GM12864 (cell line): Measurements from ENCODE around the gene BCL10.
A peak's percentile ranks its signal among the peaks of the same experiment; 100 is the strongest.

ENCODE experiments used
- DNase-seq: peaks from one replicate; pipeline ENCODE4 v3.0.0-alpha.2; 2011; ENCODE audit warnings: low read depth
- H3K4me3 ChIP-seq: 2 replicates; pipeline ENCODE4 v1.5.1; 2011; ENCODE audit warnings: mild to moderate bottlenecking, low read depth, low read length, control low read depth
- TF ChIP-seq, protein P1 (sequence below): IDR thresholded peaks from 2 replicates; pipeline ENCODE4 v1.5.1; 2011; ENCODE audit warnings: low read depth, mild to moderate bottlenecking, moderate library complexity, low read length, control low read depth, inconsistent platforms; ENCODE audit errors: missing control alignments

BCL10 gene

DNA sequence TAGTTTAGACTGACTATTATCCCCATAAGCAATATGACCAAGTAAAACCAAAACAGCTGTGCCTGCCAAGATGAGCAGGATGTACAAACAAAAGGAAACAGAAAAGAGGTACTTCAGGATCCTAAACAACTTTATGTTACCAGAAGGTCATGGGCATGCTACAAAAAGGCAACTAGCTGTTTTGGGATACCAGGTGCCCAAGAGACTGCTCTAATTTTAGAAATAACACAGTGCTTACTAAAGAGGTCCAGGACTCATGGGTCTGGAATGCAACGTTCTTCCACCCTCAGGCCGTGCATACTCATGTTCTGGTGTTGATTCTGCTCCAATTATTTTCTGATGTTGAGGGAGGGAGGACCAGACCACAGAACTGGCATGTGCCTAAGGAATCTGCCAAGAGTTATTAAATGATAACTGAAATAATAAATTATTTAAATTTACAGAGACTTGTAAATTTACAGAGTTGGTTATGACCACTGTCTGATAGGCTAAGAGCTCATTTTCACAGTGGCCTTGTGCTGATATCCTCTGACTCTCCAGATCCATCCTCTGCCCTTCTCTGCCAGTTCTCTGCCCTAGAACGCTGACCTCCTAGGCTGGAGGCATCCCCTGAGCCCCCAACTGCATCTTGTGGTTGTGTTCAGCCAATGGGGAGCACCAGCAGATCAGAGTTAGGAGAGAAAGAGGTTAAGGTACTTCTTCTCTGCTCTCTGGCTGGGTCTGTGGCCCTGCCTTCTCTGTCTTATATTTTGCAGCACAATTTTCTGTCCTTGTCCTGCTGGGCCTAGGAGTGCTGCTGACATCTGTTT lies 37.7 kb upstream of the BCL10 start:
- no peak for DNase-seq
- TF ChIP-seq, protein P1, sequence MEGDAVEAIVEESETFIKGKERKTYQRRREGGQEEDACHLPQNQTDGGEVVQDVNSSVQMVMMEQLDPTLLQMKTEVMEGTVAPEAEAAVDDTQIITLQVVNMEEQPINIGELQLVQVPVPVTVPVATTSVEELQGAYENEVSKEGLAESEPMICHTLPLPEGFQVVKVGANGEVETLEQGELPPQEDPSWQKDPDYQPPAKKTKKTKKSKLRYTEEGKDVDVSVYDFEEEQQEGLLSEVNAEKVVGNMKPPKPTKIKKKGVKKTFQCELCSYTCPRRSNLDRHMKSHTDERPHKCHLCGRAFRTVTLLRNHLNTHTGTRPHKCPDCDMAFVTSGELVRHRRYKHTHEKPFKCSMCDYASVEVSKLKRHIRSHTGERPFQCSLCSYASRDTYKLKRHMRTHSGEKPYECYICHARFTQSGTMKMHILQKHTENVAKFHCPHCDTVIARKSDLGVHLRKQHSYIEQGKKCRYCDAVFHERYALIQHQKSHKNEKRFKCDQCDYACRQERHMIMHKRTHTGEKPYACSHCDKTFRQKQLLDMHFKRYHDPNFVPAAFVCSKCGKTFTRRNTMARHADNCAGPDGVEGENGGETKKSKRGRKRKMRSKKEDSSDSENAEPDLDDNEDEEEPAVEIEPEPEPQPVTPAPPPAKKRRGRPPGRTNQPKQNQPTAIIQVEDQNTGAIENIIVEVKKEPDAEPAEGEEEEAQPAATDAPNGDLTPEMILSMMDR = no peak

GRCh38 chr1:85311818-85312217 lies 35.4 kb upstream of the BCL10 start:
- H3K4me3 ChIP-seq = no peak overlapping the region
- TF ChIP-seq, protein P1 = no peak
- DNase-seq = no peak

More for the DNA sequence above, 37.7 kb upstream of the BCL10 start:
- no peak overlapping the region for H3K4me3 ChIP-seq

GRCh38 chr1:85308833-85309350 lies 32.5 kb upstream of the BCL10 start:
- no peak for DNase-seq
- TF ChIP-seq, protein P1 = no peak
- H3K4me3 ChIP-seq = no peak overlapping the region

- DNase-seq = no peak
- TF ChIP-seq, protein P1 = peak; percentile 87
- H3K4me3 ChIP-seq = no peak overlapping the region; the same call in 1 of the 2 replicates
Observed at GRCh38 chr1:85307987-85308832, 31.8 kb upstream of the BCL10 start.

DNA sequence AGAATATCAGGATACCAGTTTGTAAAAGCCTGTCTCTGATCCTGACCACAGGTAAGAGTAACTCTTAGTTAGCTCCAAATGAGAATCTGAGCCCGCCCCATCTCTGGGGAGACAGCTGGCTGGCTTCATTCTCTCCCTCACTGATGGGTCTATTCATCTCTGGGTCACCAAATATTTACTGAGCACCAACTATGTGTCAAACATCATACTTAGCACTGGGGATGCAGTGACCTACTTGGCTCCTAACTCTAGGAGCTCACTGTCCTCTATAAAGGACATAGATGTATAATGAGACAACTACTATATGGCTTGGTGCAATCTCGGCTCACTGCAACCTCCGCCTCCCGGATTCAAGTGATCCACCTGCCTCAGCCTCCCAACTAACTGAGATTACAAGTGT lies 29.8 kb upstream of the BCL10 start:
- H3K4me3 ChIP-seq = no peak overlapping the region
- no peak for DNase-seq
- TF ChIP-seq, protein P1 = no peak

DNA sequence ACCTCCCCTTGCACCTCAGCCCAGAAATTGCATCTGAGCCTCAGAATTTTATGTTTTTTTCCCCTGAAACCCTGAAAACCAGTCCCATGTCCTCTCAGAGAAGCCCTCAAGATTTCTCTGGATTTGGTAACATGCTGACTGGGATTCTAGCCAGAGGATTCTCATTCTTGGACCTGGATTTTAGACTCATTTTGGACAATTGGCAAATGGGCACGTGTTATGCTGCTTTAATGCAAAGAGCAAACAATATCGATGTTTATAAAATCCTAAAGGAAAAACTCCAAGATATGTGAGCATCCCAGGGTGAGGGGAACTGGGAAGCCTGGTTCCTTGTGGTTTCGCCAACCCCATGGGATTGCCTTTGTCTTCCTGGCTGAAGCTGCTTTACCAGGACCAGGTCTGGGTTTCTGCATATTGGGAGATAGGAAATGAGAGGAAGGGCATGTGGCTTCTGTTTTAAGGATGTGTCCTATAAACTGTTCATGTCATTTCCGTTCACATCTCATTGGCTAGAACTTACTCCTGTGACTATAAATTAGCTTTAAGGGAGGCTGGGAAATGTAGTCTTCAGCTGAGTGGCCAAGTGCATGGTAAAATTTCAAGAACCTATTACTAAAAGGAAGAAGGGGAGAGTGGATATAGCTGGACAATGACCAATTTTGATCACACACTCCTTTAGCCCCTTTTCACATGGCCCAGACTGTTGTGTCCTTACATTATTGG lies 27.2 kb upstream of the BCL10 start:
- DNase-seq = no peak
- H3K4me3 ChIP-seq = no peak overlapping the region
- TF ChIP-seq, protein P1 = no peak
